Adipocyte (in vitro differentiated cells): ENCODE results near the gene WWC1.
"Not testable (repeated sequence)": the region's sequence is repeated elsewhere in the genome, so short reads cannot be mapped to it uniquely, and the experiment has no call there.

ENCODE experiments used
- DNase-seq: peaks from one replicate; pipeline ENCODE4 v3.0.0-alpha.2; 2015; ENCODE audit warnings: low read depth
- H3K27me3 ChIP-seq: replicated peaks from 2 replicates; pipeline ENCODE4 v1.7.0; 2013; ENCODE audit warnings: mild to moderate bottlenecking, low read length, moderate library complexity; ENCODE audit not compliant: control insufficient read depth, insufficient read depth
- H3K36me3 ChIP-seq: 2 replicates; pipeline ENCODE4 v1.7.0; 2013; ENCODE audit warnings: low read length, mild to moderate bottlenecking, moderate library complexity; ENCODE audit not compliant: control insufficient read depth, insufficient read depth, severe bottlenecking
- H3K4me1 ChIP-seq: 2 replicates; pipeline ENCODE4 v1.7.0; 2013; ENCODE audit warnings: mild to moderate bottlenecking, low read length, moderate library complexity; ENCODE audit not compliant: control insufficient read depth, insufficient read depth
- H3K4me3 ChIP-seq: 2 replicates; pipeline ENCODE4 v1.7.0; 2013; ENCODE audit warnings: mild to moderate bottlenecking, low read length, moderate library complexity
- H3K9ac ChIP-seq: 2 replicates; pipeline ENCODE4 v1.7.0; 2013; ENCODE audit warnings: mild to moderate bottlenecking, low read length, moderate library complexity
- H3K9me3 ChIP-seq: 2 replicates; pipeline ENCODE4 v1.7.0; 2013; ENCODE audit warnings: mild to moderate bottlenecking, low read length, moderate library complexity; ENCODE audit not compliant: control insufficient read depth

WWC1 gene

DNA sequence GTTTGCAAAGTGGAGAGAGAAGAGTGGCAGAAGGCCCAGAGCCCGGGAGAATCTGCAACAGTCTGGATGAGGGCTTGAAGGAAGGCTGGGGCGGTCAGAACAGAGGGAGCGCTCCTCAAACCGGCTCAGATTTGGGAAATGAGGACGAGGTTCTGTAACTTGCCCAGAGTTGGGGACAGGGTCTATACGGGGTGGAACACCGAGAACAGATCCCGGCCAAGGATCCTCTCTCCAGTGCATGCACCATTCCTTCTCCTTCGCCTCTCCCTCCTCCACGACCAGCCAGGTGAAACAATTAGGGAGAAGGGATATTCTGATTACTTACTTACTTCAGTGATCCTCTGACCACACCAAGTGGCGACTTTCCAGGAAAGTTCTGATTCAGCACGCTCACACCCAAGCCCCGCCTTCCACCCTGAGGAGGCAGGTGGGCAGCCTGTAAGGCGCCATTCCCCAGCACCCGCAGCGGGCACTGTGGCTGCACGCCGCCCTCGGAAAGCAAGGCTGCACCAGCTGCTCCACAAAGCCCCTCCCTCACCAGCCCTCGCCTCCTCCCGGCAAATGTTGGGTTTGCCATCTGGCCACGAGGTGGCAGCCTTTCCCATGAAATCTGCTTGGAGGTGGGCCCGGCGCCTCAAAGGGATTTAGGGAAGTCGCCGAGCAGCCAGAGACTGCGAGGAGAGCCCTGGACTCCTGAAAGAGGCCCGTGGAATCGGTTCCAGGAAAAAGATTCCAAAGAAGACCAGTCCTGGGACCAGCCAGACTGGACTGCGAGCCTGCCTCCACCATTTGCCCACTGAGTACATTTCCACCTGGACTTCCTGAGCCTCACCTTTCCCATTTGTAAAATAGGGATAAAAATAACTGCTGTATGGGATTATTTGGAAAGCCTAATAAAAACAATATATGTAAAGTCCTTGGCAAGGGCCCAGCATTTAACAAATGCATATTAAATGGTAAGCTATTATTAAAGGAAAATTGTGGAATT is 22.2 kb upstream of the WWC1 start:
- no peaks in the 10 kb centered on the region for H3K36me3 ChIP-seq
- DNase-seq: peak; percentile 94
- H3K27me3 ChIP-seq: peaks cover 5% of the 10 kb centered on the region
- peak overlapping the region; percentile 74 for H3K4me3 ChIP-seq
- H3K4me1 ChIP-seq: peaks cover 15% of the 10 kb centered on the region
- H3K9me3 ChIP-seq: no peaks in the 10 kb centered on the region
- peak overlapping the region; percentile 52 for H3K9ac ChIP-seq

DNA sequence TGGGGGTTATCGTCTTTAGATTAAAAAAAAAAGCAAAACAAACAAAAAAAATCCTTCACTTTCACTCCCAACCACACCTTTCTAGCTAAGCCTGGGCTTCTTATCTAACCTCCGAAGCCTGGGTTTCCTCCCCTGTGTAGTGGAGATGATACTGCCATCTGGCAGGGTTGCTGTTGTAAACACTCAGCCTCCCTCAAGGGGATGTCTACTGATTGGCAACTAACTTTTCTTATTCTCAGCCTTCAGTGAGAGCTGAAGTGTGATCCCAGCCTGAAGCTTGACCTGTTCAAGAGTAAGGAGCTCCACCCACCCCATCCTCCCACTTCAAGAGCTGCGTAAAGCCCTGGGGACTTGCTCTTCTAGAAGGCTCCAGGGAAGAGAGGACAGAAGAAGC is 21.5 kb upstream of the WWC1 start:
- Histone ChIP-seq H3K4me1 (peaks cover 15% of the 10 kb centered on the region), H3K27me3 (peaks cover 5% of the 10 kb centered on the region), H3K4me3 (no peak overlapping the region), H3K36me3 (no peaks in the 10 kb centered on the region), H3K9ac (no peak overlapping the region), H3K9me3 (no peaks in the 10 kb centered on the region)
- DNase-seq: no peak

DNA sequence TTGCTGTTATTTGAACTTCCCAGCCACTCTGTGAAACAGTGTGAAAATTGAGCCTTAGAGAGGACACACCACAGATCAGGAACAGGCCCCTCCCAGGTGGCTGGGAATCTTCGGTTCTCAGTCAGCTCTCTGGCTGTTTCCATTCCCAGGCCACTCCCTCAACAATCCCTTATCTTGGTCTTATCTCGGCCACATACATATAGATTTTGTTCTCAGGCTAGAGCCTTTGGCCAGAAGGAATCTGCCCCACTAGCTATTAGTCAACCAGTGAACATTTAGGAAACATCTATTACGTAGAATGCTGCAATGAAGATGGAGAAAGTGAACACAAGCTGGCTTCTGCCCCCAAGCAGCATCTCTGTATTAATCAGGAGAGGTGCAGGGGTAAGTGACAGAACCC is 21.0 kb upstream of the WWC1 start:
- Histone ChIP-seq H3K9me3 (no peaks in the 10 kb centered on the region), H3K9ac (no peak overlapping the region), H3K27me3 (peaks cover 5% of the 10 kb centered on the region), H3K4me1 (peaks cover 15% of the 10 kb centered on the region), H3K36me3 (no peaks in the 10 kb centered on the region), H3K4me3 (no peak overlapping the region)
- DNase-seq: no peak

DNA sequence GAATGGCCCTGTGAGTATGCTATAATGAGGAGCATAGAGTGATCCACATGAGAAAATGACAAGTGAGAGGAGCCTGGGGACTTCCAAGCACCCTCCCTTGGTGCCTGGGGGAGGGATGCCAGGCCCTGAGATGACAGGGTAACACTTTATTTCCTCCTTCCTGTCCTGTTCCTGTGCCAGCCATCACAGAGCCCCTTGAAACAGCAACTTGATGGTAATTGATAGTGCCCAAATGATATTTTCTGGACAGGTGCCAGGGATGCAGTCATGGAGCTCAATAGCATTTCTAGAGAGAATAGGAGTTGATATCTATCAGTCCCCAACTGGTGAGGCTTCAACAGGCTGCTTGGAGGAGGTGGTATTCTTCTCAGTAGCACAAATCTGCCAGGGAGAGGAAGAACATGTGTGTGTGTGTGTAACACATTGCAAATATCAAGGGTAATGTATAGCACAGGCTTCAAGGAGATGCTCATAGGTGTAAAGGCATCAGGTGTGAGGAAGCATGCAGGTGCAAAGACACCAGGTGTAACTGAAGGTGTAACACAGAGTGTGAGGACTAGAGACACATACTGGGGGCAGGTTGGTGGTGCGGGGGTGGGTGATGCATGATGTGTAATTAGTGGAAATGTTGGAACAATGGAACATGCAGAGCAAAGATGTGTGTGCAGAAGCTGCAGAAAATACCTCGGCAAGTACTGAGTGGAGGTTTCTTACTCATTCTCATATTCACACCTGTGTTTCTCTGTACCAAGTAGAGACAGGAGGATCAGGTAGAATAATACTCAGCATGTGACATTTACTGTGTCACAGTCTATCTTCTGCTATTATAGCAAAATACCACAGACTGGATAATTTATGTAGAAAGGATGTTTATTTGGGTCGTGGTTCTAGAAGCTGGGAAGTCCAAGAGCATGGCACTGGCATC is 18.1 kb upstream of the WWC1 start:
- H3K27me3 ChIP-seq: peaks cover 24% of the 10 kb centered on the region

DNA sequence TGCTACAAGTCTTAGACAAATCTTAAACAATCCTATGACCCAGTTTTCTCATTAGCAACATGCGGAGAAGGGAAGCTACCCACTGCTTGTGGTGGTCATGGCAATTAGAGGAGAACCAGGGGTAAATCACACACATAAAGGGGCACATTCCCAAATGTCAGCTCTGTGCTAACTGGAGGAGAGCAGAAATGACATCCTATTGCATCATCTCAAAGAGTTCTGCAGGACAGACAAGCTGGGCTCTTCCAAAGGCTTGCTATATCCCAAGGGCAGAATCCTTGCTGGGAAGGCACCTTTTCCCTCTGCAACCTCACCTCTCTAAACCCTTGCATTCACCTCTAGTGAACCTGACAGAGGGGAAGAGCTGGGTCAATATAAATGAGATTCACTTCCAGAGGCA is 17.0 kb upstream of the WWC1 start:
- Histone ChIP-seq H3K9me3 (no peaks in the 10 kb centered on the region), H3K4me1 (peaks cover 8% of the 10 kb centered on the region), H3K36me3 (no peaks in the 10 kb centered on the region), H3K9ac (no peak overlapping the region), H3K4me3 (no peak overlapping the region), H3K27me3 (peaks cover 24% of the 10 kb centered on the region)
- DNase-seq: peak; percentile 24

More for the DNA sequence above, 18.1 kb upstream of the WWC1 start:
- no peak overlapping the region for H3K9ac ChIP-seq
- H3K9me3 ChIP-seq: no peaks in the 10 kb centered on the region
- peaks cover 15% of the 10 kb centered on the region for H3K4me1 ChIP-seq
- no peak overlapping the region for H3K4me3 ChIP-seq
- no peak for DNase-seq
- H3K36me3 ChIP-seq: no peaks in the 10 kb centered on the region

DNA sequence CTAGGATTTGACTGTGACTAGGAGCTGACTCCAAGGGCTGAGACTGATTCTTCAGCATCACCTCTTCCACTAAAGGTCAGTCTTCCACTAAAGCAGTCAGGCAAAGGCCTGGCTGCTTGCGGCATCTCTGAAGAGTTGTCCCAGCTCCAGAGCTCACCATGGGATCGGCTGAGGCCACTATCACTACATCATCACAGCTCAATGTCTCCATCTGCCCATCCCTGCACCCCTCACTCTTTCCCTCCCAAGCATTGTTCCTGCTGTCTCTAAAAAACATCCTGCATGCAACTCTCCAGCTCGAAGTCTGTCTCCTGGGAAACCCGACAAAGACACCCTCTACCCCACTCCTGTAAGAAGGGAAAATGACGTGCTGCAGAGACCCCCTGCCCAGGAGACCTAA is 15.5 kb upstream of the WWC1 start:
- no peaks in the 10 kb centered on the region for H3K9me3 ChIP-seq
- DNase-seq: no peak
- H3K4me3 ChIP-seq: no peak overlapping the region
- no peaks in the 10 kb centered on the region for H3K4me1 ChIP-seq
- H3K9ac ChIP-seq: no peak overlapping the region
- peaks cover 24% of the 10 kb centered on the region for H3K27me3 ChIP-seq
- no peaks in the 10 kb centered on the region for H3K36me3 ChIP-seq

DNA sequence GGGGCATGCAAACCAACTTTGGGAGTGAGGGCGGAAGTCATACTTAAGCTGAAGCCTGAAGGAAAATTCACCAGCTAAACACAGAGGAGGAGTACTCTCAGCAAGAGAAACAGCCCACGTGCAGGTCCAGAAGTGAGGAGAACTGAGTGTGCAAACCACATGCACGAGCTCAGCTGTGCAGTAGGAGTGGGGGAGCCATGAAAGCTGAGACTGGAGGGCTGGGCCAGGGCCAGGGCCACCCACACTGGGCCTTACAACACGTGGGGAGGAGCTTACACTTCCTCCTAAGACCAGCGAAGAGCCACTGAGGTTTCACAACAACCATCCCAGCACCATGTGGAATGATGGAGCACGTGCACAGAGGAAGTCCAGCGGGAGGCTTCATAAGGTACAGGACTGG is 9.3 kb upstream of the WWC1 start:
- Histone ChIP-seq H3K27me3 (peaks cover 13% of the 10 kb centered on the region), H3K4me3 (no peak overlapping the region), H3K9me3 (peaks cover 17% of the 10 kb centered on the region), H3K36me3 (no peaks in the 10 kb centered on the region), H3K4me1 (no peaks in the 10 kb centered on the region), H3K9ac (no peak overlapping the region)
- no peak for DNase-seq

DNA sequence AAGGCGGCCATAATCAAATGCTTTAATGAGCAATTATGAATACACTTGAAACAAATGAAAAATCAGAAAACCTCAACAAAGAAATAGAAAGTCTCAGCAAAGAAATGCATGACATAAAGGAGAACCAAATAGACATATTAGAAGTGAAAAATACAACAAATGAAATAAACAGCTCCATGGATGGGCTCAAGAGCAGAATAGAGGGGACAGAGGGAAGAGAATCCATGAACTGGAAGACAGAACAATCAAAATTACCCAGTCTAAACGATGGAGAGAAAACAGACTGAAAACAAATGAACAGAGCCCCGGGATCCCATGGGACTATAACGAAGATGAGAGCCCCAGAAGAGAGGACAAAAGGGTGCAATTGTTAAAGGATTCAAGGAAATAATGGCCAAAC is 6.6 kb upstream of the WWC1 start:
- no peak overlapping the region for H3K9ac ChIP-seq
- H3K4me1 ChIP-seq: no peaks in the 10 kb centered on the region
- no peak for DNase-seq
- H3K36me3 ChIP-seq: no peaks in the 10 kb centered on the region
- peaks cover 17% of the 10 kb centered on the region for H3K9me3 ChIP-seq
- peaks cover 9% of the 10 kb centered on the region for H3K27me3 ChIP-seq
- no peak overlapping the region for H3K4me3 ChIP-seq

DNA sequence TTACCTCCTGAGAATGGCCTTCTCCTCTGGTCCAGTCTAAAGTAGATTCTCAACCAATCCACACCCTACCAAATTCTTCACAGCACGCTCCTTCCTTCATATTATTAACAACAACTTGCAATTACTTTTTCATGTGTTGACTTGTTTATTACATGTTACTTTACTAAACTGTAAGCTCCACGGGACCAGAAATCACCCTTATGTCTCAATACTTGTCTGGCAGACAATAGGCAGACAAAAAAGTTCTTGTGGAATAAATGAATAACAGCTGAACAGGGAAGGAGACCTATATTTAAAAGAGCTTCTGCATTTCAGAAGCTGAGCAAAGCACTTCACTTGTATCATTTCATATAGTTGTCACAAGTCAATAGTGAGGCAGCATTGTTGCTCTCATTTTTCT is 5.7 kb upstream of the WWC1 start:
- Histone ChIP-seq H3K9ac (no peak overlapping the region), H3K36me3 (no peaks in the 10 kb centered on the region), H3K27me3 (peaks cover 9% of the 10 kb centered on the region)

DNA sequence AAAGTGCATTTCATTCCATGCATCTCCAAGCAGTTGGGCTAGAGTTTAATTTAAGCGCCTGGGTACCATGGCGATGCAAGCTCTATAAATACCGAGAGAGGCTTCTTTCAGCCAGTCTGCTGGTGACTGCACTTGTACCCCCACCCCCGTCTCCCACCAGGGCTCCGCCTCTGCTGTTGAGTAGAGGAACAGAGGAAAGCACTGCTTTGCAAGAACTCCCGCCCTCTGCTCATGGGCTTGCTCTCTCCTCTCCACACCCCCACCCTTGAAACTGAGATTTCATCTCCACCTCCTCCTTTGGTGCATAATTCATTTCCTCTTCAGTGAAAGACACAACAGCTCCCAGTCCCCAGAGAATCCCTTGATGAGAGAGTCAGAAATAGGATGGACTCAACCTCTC is 5.1 kb upstream of the WWC1 start:
- Histone ChIP-seq H3K9ac (no peak overlapping the region), H3K9me3 (peaks cover 17% of the 10 kb centered on the region), H3K4me3 (no peak overlapping the region), H3K4me1 (peaks cover 6% of the 10 kb centered on the region), H3K36me3 (no peaks in the 10 kb centered on the region), H3K27me3 (peaks cover 9% of the 10 kb centered on the region)
- DNase-seq: no peak

More for the DNA sequence above, 5.7 kb upstream of the WWC1 start:
- H3K4me3 ChIP-seq: no peak overlapping the region
- H3K4me1 ChIP-seq: peaks cover under 1% of the 10 kb centered on the region
- peaks cover 17% of the 10 kb centered on the region for H3K9me3 ChIP-seq
- DNase-seq: no peak

DNA sequence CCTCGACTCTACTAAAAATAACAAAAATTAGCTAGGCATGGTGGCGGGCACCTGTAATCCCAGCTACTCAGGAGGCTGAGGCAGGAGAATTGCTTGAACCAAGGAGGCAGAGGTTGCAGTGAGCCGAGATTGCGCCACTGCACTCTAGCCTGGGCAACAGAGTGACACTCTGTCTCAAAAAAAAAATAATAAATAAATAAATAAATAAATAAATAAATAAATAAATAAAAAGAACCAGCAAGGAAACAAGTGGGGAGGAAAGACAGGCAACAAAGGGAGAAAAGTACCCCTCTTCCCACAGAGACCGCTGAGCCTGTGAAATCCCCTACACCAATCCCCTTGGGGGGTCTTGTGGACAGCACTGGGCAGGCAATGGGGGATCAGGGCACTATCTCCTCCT is 4.6 kb upstream of the WWC1 start:
- H3K4me1 ChIP-seq, H3K4me3 ChIP-seq, H3K27me3 ChIP-seq, H3K36me3 ChIP-seq, H3K9ac ChIP-seq, DNase-seq: not testable (repeated sequence)
- peaks cover 17% of the 10 kb centered on the region for H3K9me3 ChIP-seq
